ENCODE data around the gene DNAH2. TPM values are rescaled to one million over a fixed set of nuclear protein-coding genes. Genes with fewer than 3 reads are reported as not detected.

Gene DNAH2
- total RNA-seq, 1 experiment from 2014 or later, result 2.0 TPM

DNA sequence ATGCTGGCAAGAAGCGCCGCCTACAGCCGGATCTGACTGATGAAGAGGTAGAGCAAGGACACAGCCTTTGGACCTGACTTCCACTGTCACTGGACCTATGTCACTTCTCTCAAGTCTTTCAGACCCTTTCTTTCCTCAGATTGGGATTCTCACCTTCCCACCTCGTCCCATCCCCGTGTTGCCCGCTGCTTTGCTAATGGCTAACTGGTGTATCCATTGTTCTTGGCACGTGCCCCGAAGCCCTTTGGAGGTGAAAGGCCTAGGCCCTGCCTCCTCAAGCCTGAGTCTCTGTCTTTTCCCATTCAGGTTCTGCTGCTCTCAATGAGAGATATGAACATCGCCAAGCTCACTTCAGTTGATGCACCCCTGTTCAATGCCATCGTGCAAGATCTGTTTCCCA lies 63.2 kb downstream of the DNAH2 start:
- ChIA-PET CTCF (interaction anchor here (3.2 kb wide), 1 partner anchor 37 kb away, joined by 10 read pairs; no protein-coding TSS in a partner anchor), RAD21 (ENCODE audit: low non-redundant PET in 1 of 2, low total read pairs in 2 of 2, uncharacterized antibody in 2 of 2, unreplicated experiment in 2 of 2) (no interaction called here), POLR2A (no interaction called here)
- Histone ChIP-seq H3K9ac (ENCODE audit: low read length) (no peak overlapping the region), H2AFZ (ENCODE audit: low read depth, low read length, poor library complexity, severe bottlenecking) (no peak overlapping the region), H3K9me3 (ENCODE audit: control insufficient read depth in 1 of 2, insufficient read depth in 1 of 2, low read depth in 1 of 2, low read length in 2 of 2) (no peaks in the 10 kb centered on the region), H4K20me1 (ENCODE audit: insufficient read depth) (no peaks in the 10 kb centered on the region), H3K4me2 (ENCODE audit: low read length) (no peak overlapping the region), H3K36me3 (ENCODE audit: control insufficient read depth in 1 of 2, insufficient read depth in 2 of 2, low read length in 2 of 2) (no peaks in the 10 kb centered on the region), H3K4me1 (ENCODE audit: control insufficient read depth in 1 of 2, insufficient read depth in 2 of 2, low read length in 2 of 2) (no peaks in the 10 kb centered on the region), H3K27ac (ENCODE audit: low read depth, low read length) (no peak overlapping the region), H3K79me2 (ENCODE audit: insufficient read depth, low read length) (no peaks in the 10 kb centered on the region), H3K27me3 (ENCODE audit: insufficient read depth, low read length) (0 out of 2 replicates have a peak, but pooled peaks cover 6% of the 10 kb centered on the region), H3K9me2 (ENCODE audit: insufficient read depth) (no peaks in the 10 kb centered on the region), H3K4me3 (replicated peaks in 1 of 2; ENCODE audit: low read depth in 1 of 2, low read length in 2 of 2) (no peak overlapping the region)
- intact Hi-C loops (cut with micrococcal nuclease), result no loop called here
- ATAC-seq (no peak), DNase-seq (ENCODE audit: low read depth, low spot score) (no peak)
- no peak for TF ChIP-seq ATF3 (IDR thresholded peaks at IDR 0.05)
- no peak for TF ChIP-seq ZNF274 (IDR thresholded peaks at IDR 0.05; ENCODE audit: low read depth, low read length)
- TF ChIP-seq ZFX (IDR thresholded peaks at IDR 0.05), result no peak
- TF ChIP-seq POLR2A (IDR thresholded peaks at IDR 0.05; ENCODE audit: borderline replicate concordance, extremely low read depth, insufficient read depth, insufficient read length), result no peak
- TF ChIP-seq SRF (IDR thresholded peaks at IDR 0.05; ENCODE audit: low read depth), result no peak
- TF ChIP-seq, protein P1, sequence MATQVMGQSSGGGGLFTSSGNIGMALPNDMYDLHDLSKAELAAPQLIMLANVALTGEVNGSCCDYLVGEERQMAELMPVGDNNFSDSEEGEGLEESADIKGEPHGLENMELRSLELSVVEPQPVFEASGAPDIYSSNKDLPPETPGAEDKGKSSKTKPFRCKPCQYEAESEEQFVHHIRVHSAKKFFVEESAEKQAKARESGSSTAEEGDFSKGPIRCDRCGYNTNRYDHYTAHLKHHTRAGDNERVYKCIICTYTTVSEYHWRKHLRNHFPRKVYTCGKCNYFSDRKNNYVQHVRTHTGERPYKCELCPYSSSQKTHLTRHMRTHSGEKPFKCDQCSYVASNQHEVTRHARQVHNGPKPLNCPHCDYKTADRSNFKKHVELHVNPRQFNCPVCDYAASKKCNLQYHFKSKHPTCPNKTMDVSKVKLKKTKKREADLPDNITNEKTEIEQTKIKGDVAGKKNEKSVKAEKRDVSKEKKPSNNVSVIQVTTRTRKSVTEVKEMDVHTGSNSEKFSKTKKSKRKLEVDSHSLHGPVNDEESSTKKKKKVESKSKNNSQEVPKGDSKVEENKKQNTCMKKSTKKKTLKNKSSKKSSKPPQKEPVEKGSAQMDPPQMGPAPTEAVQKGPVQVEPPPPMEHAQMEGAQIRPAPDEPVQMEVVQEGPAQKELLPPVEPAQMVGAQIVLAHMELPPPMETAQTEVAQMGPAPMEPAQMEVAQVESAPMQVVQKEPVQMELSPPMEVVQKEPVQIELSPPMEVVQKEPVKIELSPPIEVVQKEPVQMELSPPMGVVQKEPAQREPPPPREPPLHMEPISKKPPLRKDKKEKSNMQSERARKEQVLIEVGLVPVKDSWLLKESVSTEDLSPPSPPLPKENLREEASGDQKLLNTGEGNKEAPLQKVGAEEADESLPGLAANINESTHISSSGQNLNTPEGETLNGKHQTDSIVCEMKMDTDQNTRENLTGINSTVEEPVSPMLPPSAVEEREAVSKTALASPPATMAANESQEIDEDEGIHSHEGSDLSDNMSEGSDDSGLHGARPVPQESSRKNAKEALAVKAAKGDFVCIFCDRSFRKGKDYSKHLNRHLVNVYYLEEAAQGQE (IDR thresholded peaks at IDR 0.05; ENCODE audit: low read depth), result no peak
- TF ChIP-seq FOSL1 (IDR thresholded peaks at IDR 0.05; ENCODE audit: low read depth), result no peak
- TF ChIP-seq, protein P2, sequence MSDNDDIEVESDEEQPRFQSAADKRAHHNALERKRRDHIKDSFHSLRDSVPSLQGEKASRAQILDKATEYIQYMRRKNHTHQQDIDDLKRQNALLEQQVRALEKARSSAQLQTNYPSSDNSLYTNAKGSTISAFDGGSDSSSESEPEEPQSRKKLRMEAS (IDR thresholded peaks at IDR 0.05), result no peak
- no peak for TF ChIP-seq TCF7L2 (IDR thresholded peaks at IDR 0.05; ENCODE audit: borderline replicate concordance, extremely low read depth, insufficient read depth, insufficient read length)
- TF ChIP-seq EGR1 (IDR thresholded peaks at IDR 0.05; ENCODE audit: low read depth), result no peak
- no TSS peak for BruUV-seq (replicated peaks)
